ENCODE results near the gene CYP4F8. TPM values are rescaled to one million over a fixed set of nuclear protein-coding genes. Genes with fewer than 3 reads are reported as not detected.

CYP4F8 gene
- total and polyA plus RNA-seq, 11 donors: not detected

DNA sequence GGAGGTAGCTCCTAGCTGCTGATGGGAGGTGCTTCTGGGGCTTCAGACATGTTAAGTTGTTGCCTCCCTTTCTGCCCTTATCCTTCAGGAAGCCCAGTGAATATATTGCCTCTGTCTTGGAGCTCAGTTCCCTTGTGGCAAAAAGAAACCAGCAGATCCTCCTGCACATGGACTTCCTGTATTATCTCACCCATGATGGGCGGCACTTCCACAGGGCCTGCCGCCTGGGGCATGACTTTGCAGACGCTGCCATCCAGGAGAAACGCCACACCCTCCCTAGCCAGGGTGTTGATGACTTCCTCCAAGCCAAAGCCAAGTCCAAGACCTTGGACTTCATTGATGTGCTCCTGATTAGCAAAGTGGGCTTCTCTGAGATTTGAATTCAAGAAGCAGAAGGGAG lies 51.9 kb downstream of the CYP4F8 start:
- 28 to 54% (median 41%) methylated on average over 4 of the region's 4 CpGs for WGBS, 4 donors
- Histone ChIP-seq H3K27me3 (peaks cover 0 to 7% (median 0%) of the 10 kb centered on the region in 9 donors), H3K36me3 (no peaks in the 10 kb centered on the region), H3K4me1 (peaks cover 0 to 2% (median 0%) of the 10 kb centered on the region in 12 donors), H3K4me3 (no peak overlapping the region), H3K27ac (no peak overlapping the region), H3K9me3 (peaks cover 0 to 2% (median 0%) of the 10 kb centered on the region in 12 donors)
- TF ChIP-seq, protein P1, sequence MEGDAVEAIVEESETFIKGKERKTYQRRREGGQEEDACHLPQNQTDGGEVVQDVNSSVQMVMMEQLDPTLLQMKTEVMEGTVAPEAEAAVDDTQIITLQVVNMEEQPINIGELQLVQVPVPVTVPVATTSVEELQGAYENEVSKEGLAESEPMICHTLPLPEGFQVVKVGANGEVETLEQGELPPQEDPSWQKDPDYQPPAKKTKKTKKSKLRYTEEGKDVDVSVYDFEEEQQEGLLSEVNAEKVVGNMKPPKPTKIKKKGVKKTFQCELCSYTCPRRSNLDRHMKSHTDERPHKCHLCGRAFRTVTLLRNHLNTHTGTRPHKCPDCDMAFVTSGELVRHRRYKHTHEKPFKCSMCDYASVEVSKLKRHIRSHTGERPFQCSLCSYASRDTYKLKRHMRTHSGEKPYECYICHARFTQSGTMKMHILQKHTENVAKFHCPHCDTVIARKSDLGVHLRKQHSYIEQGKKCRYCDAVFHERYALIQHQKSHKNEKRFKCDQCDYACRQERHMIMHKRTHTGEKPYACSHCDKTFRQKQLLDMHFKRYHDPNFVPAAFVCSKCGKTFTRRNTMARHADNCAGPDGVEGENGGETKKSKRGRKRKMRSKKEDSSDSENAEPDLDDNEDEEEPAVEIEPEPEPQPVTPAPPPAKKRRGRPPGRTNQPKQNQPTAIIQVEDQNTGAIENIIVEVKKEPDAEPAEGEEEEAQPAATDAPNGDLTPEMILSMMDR (IDR thresholded peaks at IDR 0.05): no peak
- TF ChIP-seq POLR2A (IDR thresholded peaks at IDR 0.05): no peak
- intact Hi-C loops (cut with DNase I): no loop called here
- peak in 1 of 5 donors; percentile 33 for DNase-seq
- no peak for ATAC-seq

DNA sequence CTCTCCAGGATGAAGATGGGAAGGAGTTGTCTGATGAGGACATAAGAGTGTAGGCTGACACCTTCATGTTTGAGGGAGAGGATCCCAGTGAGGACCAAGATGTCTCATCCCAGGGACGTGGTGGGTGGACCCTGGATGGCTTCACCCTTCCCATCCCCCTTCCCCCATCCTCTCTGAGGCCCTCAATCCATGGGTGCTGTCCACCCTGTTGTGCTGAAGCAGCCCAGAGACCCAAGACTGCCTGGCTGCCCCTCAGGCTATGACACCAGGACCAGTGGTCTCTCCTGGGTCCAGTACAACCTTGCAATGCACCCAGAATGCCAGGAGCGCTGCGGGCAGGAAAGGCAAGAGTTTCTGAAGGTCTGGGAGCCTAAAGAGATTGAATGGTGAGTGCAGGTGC lies 54.4 kb downstream of the CYP4F8 start:
- DNase-seq (no peak), ATAC-seq (no peak)
- Histone ChIP-seq H3K4me3 (no peak overlapping the region), H3K9me3 (peaks cover 0 to 2% (median 0%) of the 10 kb centered on the region in 12 donors), H3K36me3 (no peaks in the 10 kb centered on the region), H3K4me1 (peaks cover 0 to 18% (median 10%) of the 10 kb centered on the region in 12 donors), H3K27ac (no peak overlapping the region), H3K27me3 (peaks cover 0 to 5% (median 0%) of the 10 kb centered on the region in 9 donors)
- intact Hi-C loops (cut with DNase I): no loop called here
- TF ChIP-seq, protein P1 (IDR thresholded peaks at IDR 0.05): no peak
- TF ChIP-seq POLR2A (IDR thresholded peaks at IDR 0.05): no peak
- 54 to 74% (median 64%) methylated on average over 3 of the region's 3 CpGs for WGBS, 4 donors

DNA sequence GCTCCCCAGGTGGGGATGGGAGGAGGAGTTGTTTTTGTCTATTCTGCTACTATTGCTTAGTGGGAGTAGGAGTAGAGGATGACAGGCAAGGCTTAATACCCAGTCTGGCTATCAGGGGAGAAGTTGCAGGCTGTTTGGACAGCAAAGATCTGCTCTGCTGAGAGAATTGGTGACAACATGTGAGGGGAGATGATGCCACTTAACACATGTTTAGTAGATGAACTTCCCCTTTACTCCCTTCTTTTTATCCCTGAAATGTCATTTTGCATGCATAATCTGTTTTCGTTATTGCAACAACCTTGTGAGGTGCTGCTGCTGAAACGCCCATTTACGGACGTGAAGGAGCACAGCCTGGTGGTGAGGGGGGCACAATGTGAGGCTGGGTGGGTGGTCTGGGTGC lies 54.9 kb downstream of the CYP4F8 start:
- DNase-seq (no peak), ATAC-seq (no peak)
- Histone ChIP-seq H3K27me3 (peaks cover 0 to 5% (median 0%) of the 10 kb centered on the region in 9 donors), H3K4me3 (no peak overlapping the region), H3K4me1 (peaks cover 0 to 20% (median 10%) of the 10 kb centered on the region in 12 donors), H3K36me3 (no peaks in the 10 kb centered on the region), H3K27ac (no peak overlapping the region), H3K9me3 (peaks cover 0 to 2% (median 0%) of the 10 kb centered on the region in 12 donors)
- TF ChIP-seq POLR2A (IDR thresholded peaks at IDR 0.05): no peak
- TF ChIP-seq, protein P1 (IDR thresholded peaks at IDR 0.05): no peak
- intact Hi-C loops (cut with DNase I): loop anchor here in 2 of 10 donors (5.0 to 10.0 kb wide), 2 partner anchors 105 to 107 kb away; no protein-coding TSS in a partner anchor
- 73 to 82% (median 78%) methylated on average over 4 of the region's 4 CpGs for WGBS, 4 donors

DNA sequence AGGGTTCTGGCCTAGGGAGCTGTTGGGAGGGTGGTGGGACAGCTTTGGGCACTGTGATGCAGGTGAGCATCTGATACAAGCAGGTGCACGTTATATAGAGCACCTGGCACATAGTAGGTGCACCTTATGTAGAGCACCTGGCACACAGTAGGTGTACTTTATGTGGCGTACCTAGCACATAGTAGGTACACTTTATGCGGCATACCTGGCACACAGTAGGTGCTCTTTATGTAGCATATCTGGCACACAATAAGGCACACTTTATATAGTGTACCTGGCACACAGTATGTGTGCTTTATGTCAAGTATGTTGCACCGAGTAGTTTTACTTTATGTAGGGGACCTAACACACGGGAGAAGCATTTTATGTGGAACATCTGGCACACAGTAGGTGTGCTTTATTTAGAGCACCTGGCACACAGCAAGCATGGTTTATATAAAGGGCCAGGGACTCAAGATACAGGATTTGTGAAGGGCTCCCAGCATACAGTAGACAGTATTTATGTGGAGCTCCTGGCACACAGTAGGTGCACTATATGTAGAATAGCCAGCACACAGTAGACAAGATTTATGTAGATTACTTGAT lies 56.3 kb downstream of the CYP4F8 start:
- 61 to 80% (median 75%) methylated on average over 5 of the region's 5 CpGs for whole genome bisulfite sequencing, 4 donors
- H3K27ac ChIP-seq: peak overlapping the region in 1 of 12 donors; percentile 78
- intact Hi-C loops (cut with DNase I): loop anchor here in 2 of 10 donors (5.0 to 10.0 kb wide), 2 partner anchors 103 to 106 kb away; no protein-coding TSS in a partner anchor
- H3K4me3 ChIP-seq: no peak overlapping the region
- TF ChIP-seq, protein P1 (IDR thresholded peaks at IDR 0.05): no peak
- no peak for TF ChIP-seq POLR2A (IDR thresholded peaks at IDR 0.05)
- H3K36me3 ChIP-seq: no peaks in the 10 kb centered on the region
- peaks cover 0 to 20% (median 10%) of the 10 kb centered on the region in 12 donors for H3K4me1 ChIP-seq
- ATAC-seq (no peak), DNase-seq (no peak)
- no peaks in the 10 kb centered on the region for H3K9me3 ChIP-seq
- H3K27me3 ChIP-seq: peaks cover 0 to 5% (median 0%) of the 10 kb centered on the region in 9 donors

Measured in heart left ventricle (tissue), 16 donors.